Cardiac muscle cell (in vitro differentiated cells and primary cell): ENCODE data around the gene TNS1. TPM values are rescaled to one million over a fixed set of nuclear protein-coding genes. Genes with fewer than 3 reads are reported as not detected.

Source experiments
- DNase-seq, 2 donors: peaks; one replicate each; pipeline versions ENCODE4 v3.0.0 to v3.0.0-alpha.2; 2010 to 2017; ENCODE audit warnings: low read depth in 1 of 2, low spot score in 1 of 2
- H3K27ac ChIP-seq: fragments of 200-600 bp; sonication (generic); 2 replicates; pipeline ENCODE4 v1.5.1; 2016
- H3K27me3 ChIP-seq: fragments of 200-600 bp; sonication (generic); 2 replicates; pipeline ENCODE4 v1.6.0; 2016; ENCODE audit warnings: control low read depth
- H3K36me3 ChIP-seq: fragments of 200-600 bp; sonication (generic); 2 replicates; pipeline ENCODE4 v1.5.1; 2016; ENCODE audit warnings: control low read depth
- H3K4me1 ChIP-seq: fragments of 200-600 bp; sonication (generic); 2 replicates; pipeline ENCODE4 v1.8.1; 2017; ENCODE audit warnings: low read depth, mild to moderate bottlenecking, mixed run types
- H3K4me3 ChIP-seq: fragments of 200-600 bp; sonication (generic); 2 replicates; pipeline ENCODE4 v1.5.1; 2016; ENCODE audit warnings: mild to moderate bottlenecking
- H3K9me3 ChIP-seq: fragments of 200-600 bp; sonication (generic); 2 replicates; pipeline ENCODE4 v1.5.1; 2017; ENCODE audit warnings: low read depth, mild to moderate bottlenecking, control low read depth
- polyA plus RNA-seq: library from polyadenylated mRNA; unstranded; fragments of >200 nt; fragmentation: Nextera tagmentation; extraction: Ambion mirVana; gene quantifications from 2 replicates; pipeline ENCODE4 v1.2.1, GENCODE V29; 2016
- total RNA-seq: library from RNA; depleted of rRNA; stranded (reverse); fragments of >200 nt; gene quantifications from 2 replicates; pipeline ENCODE4 v1.2.3, GENCODE V29; 2016
- TF ChIP-seq, protein P1 (sequence below): IDR thresholded peaks from 2 replicates; pipeline ENCODE4 v1.5.1; 2012; ENCODE audit warnings: low read depth, mild to moderate bottlenecking, low read length

The TNS1 gene
- total and polyA plus RNA-seq, 2 experiments from 2014 or later, result 16.7 to 44.3 TPM

DNA sequence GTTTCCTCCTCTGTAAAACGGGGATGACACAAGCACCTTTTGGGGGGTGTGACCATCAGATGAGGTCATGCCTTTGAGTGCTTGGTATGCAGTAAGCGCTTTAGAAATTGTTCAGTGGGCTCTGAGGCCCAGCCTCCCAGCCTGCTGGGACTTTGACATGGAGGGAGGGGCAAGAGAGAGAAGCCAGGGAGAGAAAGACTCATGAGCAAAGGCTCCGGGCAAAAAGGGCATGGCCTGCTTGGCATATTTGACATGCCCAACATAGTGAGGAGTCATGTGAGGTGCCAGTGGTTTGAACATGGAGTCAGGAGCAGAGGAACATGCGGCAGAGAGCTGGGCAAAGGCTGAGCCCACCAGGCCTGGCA is 14.0 kb downstream of the TNS1 start:
- no peak overlapping the region for H3K27ac ChIP-seq

DNA sequence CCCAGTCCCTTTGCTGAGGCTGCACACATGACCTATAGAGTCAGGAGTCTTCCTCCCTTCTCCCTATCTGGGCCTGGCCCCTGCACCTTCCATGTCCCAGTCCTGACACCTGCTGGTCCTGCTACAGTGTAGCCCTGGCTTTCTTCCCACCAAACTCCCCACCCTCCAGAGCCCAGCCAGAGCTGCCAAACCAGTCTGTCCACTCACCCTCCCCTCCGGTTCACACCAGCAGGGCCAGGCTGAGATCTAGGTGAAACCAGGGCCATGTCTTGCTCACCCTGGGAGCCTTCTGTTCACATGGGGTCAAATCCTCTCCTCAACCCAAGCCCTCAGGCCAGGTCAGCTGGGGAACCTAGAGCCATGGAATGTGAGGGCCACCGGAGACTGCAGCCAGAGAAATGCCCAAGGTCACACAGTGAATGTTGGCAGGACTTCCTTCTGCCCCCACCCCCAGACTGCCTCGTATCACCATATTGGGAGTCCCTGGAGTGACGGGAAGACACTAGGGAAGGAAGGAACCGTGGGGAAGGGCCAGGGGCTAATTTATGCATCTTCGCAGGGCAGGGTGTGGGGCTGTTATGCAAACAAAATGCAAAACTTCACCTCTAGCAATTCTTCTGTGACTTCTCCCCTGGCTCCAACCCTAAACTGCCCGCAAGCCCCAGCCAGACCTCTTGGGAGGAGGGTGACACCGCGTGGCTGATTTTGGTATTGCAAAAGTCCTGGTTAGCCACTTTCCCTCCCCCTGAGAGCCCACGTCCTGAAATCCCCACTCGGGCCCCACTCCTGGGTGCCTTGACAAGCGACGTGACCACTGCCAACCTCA is 14.6 kb downstream of the TNS1 start:
- no peaks in the 10 kb centered on the region for H3K9me3 ChIP-seq
- H3K36me3 ChIP-seq, result no peaks in the 10 kb centered on the region
- peaks cover 3% of the 10 kb centered on the region for H3K27me3 ChIP-seq
- no peak overlapping the region for H3K27ac ChIP-seq
- TF ChIP-seq, protein P1, sequence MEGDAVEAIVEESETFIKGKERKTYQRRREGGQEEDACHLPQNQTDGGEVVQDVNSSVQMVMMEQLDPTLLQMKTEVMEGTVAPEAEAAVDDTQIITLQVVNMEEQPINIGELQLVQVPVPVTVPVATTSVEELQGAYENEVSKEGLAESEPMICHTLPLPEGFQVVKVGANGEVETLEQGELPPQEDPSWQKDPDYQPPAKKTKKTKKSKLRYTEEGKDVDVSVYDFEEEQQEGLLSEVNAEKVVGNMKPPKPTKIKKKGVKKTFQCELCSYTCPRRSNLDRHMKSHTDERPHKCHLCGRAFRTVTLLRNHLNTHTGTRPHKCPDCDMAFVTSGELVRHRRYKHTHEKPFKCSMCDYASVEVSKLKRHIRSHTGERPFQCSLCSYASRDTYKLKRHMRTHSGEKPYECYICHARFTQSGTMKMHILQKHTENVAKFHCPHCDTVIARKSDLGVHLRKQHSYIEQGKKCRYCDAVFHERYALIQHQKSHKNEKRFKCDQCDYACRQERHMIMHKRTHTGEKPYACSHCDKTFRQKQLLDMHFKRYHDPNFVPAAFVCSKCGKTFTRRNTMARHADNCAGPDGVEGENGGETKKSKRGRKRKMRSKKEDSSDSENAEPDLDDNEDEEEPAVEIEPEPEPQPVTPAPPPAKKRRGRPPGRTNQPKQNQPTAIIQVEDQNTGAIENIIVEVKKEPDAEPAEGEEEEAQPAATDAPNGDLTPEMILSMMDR, result peak; percentile 91
- peaks cover 4% of the 10 kb centered on the region for H3K4me1 ChIP-seq
- peak; percentile 79 to 85 for DNase-seq
- no peak overlapping the region for H3K4me3 ChIP-seq

More for the DNA sequence above, 14.0 kb downstream of the TNS1 start:
- Histone ChIP-seq H3K27me3 (peaks cover 3% of the 10 kb centered on the region), H3K4me1 (peaks cover 4% of the 10 kb centered on the region), H3K4me3 (no peak overlapping the region), H3K9me3 (no peaks in the 10 kb centered on the region), H3K36me3 (no peaks in the 10 kb centered on the region)
- DNase-seq, result no peak
- TF ChIP-seq, protein P1, result no peak

DNA sequence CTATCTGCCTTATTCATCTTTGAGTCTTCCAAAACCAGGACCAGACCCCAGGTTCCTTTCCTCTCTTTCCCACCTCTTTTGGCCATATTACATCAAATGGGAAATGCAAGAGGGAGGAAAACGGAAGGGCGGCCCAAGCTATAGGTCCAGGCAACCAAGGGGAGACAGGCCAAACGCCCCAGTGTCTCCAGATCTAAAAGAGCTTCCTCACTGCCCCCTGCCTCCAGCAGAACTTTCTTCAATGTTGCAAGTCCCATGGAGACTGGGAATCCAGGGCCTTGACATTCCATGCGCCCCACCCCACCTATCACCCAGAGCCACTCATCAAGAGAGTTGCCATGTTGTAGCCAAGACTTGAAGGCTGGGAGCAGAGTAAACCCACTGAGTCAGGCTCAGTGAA is 15.4 kb downstream of the TNS1 start:
- TF ChIP-seq, protein P1, result no peak
- Histone ChIP-seq H3K4me1 (peaks cover 4% of the 10 kb centered on the region), H3K27ac (no peak overlapping the region), H3K36me3 (no peaks in the 10 kb centered on the region), H3K27me3 (no peaks in the 10 kb centered on the region), H3K4me3 (no peak overlapping the region), H3K9me3 (no peaks in the 10 kb centered on the region)
- DNase-seq, result no peak

DNA sequence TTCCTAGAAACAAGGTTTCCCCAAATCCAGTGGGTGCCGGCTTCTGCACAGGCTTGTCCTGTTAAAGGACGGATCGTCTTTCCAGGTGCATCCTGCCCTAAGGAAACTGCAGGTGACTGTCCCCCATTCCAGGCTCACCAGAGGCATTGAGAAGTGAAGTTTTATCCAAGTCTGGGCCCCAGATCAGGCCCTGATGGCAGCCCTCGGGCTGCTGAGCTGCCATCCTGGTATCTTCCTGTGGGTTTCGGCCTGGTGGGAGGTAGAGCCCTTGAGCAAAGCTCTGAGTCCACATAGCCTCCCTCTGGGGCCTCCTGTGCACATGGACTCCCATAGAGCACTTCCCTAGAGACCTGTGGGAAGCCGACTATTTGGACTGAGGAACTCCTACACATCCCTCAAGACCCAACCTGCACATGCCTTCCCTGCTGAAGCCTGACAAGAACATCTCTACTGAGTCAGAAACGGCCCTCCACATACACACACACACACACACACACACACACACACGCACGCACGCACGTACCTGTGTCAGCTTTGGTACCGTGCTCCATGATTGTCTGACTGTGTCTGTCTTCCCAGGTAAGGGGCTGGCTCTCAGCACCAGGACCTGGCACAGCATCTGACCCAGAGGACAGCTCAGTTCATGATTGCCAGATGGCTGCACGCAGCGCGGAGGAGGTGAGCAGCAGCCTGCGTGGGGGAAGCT is 16.4 kb downstream of the TNS1 start:
- Histone ChIP-seq H3K36me3 (no peaks in the 10 kb centered on the region), H3K4me3 (no peak overlapping the region), H3K4me1 (peaks cover 4% of the 10 kb centered on the region), H3K9me3 (no peaks in the 10 kb centered on the region), H3K27ac (no peak overlapping the region), H3K27me3 (no peaks in the 10 kb centered on the region)
- DNase-seq, result no peak
- TF ChIP-seq, protein P1, result no peak

DNA sequence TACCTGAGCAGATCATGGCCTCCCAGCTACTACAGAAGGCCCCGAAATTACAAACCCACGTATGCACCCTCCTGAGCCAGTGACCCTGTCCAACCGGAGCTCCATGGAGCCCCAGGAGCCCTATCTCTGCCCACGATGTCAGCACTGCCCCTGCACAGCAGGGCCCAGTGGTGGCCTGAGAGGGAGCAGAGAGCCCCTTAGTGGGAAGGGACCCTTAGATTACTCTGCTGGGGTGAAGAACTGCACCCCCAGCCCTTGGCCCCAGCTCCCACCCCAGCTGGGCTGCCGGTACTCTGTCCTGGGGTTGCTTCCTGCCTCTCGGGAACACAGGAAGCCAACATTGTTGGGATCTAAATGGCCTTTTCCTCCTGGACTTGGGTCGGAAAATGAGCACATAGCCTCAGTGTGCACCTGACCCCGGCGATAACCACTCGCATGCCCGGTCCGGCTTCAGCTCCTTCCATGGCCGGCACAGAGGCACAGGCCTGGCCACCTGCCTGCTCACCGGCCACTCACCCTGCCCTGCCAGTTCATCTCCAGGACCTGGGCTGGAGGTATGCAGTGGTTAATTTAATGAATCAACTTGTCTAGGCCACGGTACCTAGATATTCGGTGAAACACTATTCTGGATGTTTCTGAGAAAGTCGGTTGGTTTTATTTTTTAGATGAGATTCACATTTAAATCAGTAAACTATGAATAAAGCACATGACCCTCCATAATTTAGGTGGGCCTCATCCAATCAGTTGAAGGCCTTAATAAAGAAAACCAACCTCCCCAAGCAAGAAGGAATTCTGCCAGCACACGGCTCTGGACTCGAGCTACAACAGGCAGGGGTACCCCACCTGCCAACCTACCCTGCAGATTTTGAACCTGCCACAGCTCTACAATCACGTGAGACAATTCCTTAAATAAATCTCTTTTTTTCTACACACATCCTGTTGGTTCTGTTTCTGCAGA is 19.2 kb downstream of the TNS1 start:
- no peak overlapping the region for H3K4me3 ChIP-seq
- H3K27me3 ChIP-seq, result no peaks in the 10 kb centered on the region
- peaks cover 8% of the 10 kb centered on the region for H3K4me1 ChIP-seq
- no peaks in the 10 kb centered on the region for H3K36me3 ChIP-seq
- TF ChIP-seq, protein P1, result no peak
- no peaks in the 10 kb centered on the region for H3K9me3 ChIP-seq
- DNase-seq, result no peak
- H3K27ac ChIP-seq, result no peak overlapping the region
